Natural killer cell (primary cell): Measurements from ENCODE around the gene MED26. TPM values are rescaled to one million over a fixed set of nuclear protein-coding genes. Genes with fewer than 3 reads are reported as not detected.

Experiments
- ATAC-seq, 3 donors: fragments of 150-1000 bp in 2 of 3; fragments of 200-7000 bp in 1 of 3; cut with Tn5 transposase; 1 replicate in 1 of 3; 2 replicates in 2 of 3; pipeline ENCODE4 v1.10.0; 2021; ENCODE audit warnings: mild to moderate bottlenecking in 2 of 3, moderate library complexity in 2 of 3
- DNase-seq, 2 donors: peaks; one replicate each; pipeline versions ENCODE4 v3.0.0 to v3.0.0-alpha.2; 2013 to 2021; ENCODE audit warnings: mixed read lengths in 1 of 2
- H3K27ac ChIP-seq: one replicate; pipeline ENCODE4 v1.5.1; 2013; ENCODE audit warnings: mild to moderate bottlenecking, low read length
- H3K27me3 ChIP-seq: one replicate; pipeline ENCODE4 v1.6.1; 2013; ENCODE audit warnings: low read length; ENCODE audit not compliant: control insufficient read depth, insufficient read depth
- H3K36me3 ChIP-seq: one replicate; pipeline ENCODE4 v1.6.1; 2013; ENCODE audit warnings: low read length; ENCODE audit not compliant: control insufficient read depth, insufficient read depth
- H3K4me1 ChIP-seq: one replicate; pipeline ENCODE4 v1.6.1; 2013; ENCODE audit warnings: low read length; ENCODE audit not compliant: control insufficient read depth, insufficient read depth
- H3K4me3 ChIP-seq: one replicate; pipeline ENCODE4 v1.5.1; 2013; ENCODE audit warnings: low read length
- H3K9me3 ChIP-seq: one replicate; pipeline ENCODE4 v1.6.1; 2013; ENCODE audit warnings: low read length; ENCODE audit not compliant: control insufficient read depth, insufficient read depth
- H3K27ac Mint-ChIP-seq, 2 donors: one replicate each; pipeline ENCODE4 v1.8.0; 2022; ENCODE audit warnings: mild to moderate bottlenecking in 2 of 2, mixed read lengths in 2 of 2, moderate library complexity in 1 of 2
- H3K27me3 Mint-ChIP-seq, 2 donors: one replicate each; pipeline ENCODE4 v1.8.0; 2022; ENCODE audit warnings: low read depth in 2 of 2, mixed read lengths in 2 of 2
- H3K36me3 Mint-ChIP-seq: one replicate; pipeline ENCODE4 v1.8.0; 2022; ENCODE audit warnings: mixed read lengths
- H3K4me1 Mint-ChIP-seq, 2 donors: one replicate each; pipeline ENCODE4 v1.8.0; 2022; ENCODE audit warnings: mixed read lengths in 2 of 2
- H3K4me3 Mint-ChIP-seq: one replicate; pipeline ENCODE4 v1.8.0; 2022; ENCODE audit warnings: mild to moderate bottlenecking, moderate library complexity, mixed read lengths
- H3K9me3 Mint-ChIP-seq, 2 donors: one replicate each; pipeline ENCODE4 v1.8.0; 2022; ENCODE audit warnings: mixed read lengths in 2 of 2
- CTCF ChIP-seq: fragments of 200-600 bp; IDR thresholded peaks from one replicate; pipeline ENCODE4 v1.8.0; 2022; ENCODE audit warnings: antibody characterized with exemption
- WGBS: methylation state at CpG from one replicate; pipeline ENCODE4 v1.1.7; 2013; ENCODE audit warnings: missing lambda C conversion rate; ENCODE audit not compliant: insufficient coverage; 5-methylcytosine and 5-hydroxymethylcytosine counted together
- intact Hi-C: fragments of 100-400 bp; cut with micrococcal nuclease; formaldehyde crosslinking; loops from one replicate; pipeline ENCODE4 v1.14.2; 2022
- total RNA-seq, 4 donors: library from RNA; stranded (reverse); fragments of 120-200 nt in 1 of 4; gene quantifications; one replicate each; pipeline versions ENCODE4 v1.2.3 to v1.2.4, GENCODE V29; 2013 to 2022

MED26 gene
- total RNA-seq, 3 donors from 2014 or later (not counting 1 experiment from before 2014, with no cell fraction given), result 34.7 to 47.5 (median 47.3) TPM

- peaks cover 28% of the 10 kb centered on the region for H3K36me3 ChIP-seq
- peaks cover 35% of the 10 kb centered on the region for H3K4me1 ChIP-seq
- no peaks in the 10 kb centered on the region for H3K27me3 ChIP-seq
- H3K27ac ChIP-seq, result peak within 1 kb of the TSS; percentile 78
- intact Hi-C loops, result loop anchor here (1.0 kb wide), 2 partner anchors 32 to 118 kb away; partner anchors contain the start of genes CHERP and MED26
- Mint-ChIP-seq H3K27me3 (no peaks in the 10 kb centered on the region), H3K4me3 (peak within 1 kb of the TSS; percentile 97), H3K9me3 (no peaks in the 10 kb centered on the region), H3K4me1 (peaks cover 24 to 34% of the 10 kb centered on the region in 2 donors), H3K27ac (peak within 1 kb of the TSS; percentile 96 to 97), H3K36me3 (no peaks in the 10 kb centered on the region)
- H3K4me3 ChIP-seq, result peak within 1 kb of the TSS; percentile 84
- WGBS, result under 1% methylated on average over 60 of the region's 60 CpGs
- no peak for TF ChIP-seq CTCF
- DNase-seq (peak; percentile 97 to 99), ATAC-seq (peak; percentile 93 to 99 (median 96))
- H3K9me3 ChIP-seq, result no peaks in the 10 kb centered on the region
Observed at GRCh38 chr19:16659832-16660708, 32.1 kb upstream of the MED26 start, which contains the start of gene SMIM7. SMIM7 (minus strand) TSS chr19:16660144; CDS start chr19:16660110, 34 bp downstream.

- Histone ChIP-seq H3K4me1 (peaks cover 34% of the 10 kb centered on the region), H3K9me3 (no peaks in the 10 kb centered on the region), H3K27me3 (no peaks in the 10 kb centered on the region), H3K36me3 (peaks cover 31% of the 10 kb centered on the region), H3K4me3 (peak overlapping the region; percentile 84), H3K27ac (peak overlapping the region; percentile 78)
- no peak for TF ChIP-seq CTCF
- intact Hi-C loops, result loop anchor here (1.0 kb wide), 2 partner anchors 31 to 117 kb away; partner anchors contain the start of genes CHERP and MED26
- ATAC-seq (no peak), DNase-seq (no peak)
- H3K9me3 Mint-ChIP-seq, result no peaks in the 10 kb centered on the region
- H3K36me3 Mint-ChIP-seq, result no peaks in the 10 kb centered on the region
- whole genome bisulfite sequencing, result 3% methylated on average over 14 of the region's 14 CpGs
- H3K4me1 Mint-ChIP-seq, result peaks cover 24 to 40% of the 10 kb centered on the region in 2 donors
- H3K4me3 Mint-ChIP-seq, result peak overlapping the region; percentile 97
- H3K27me3 Mint-ChIP-seq, result no peaks in the 10 kb centered on the region
- peak overlapping the region; percentile 96 to 97 for H3K27ac Mint-ChIP-seq
Observed at GRCh38 chr19:16659464-16659831, 31.4 kb upstream of the MED26 start.

- Mint-ChIP-seq H3K9me3 (no peaks in the 10 kb centered on the region), H3K36me3 (peaks cover 6% of the 10 kb centered on the region), H3K4me1 (peaks cover 31 to 44% of the 10 kb centered on the region in 2 donors), H3K27ac (peak overlapping the region in 1 of 2 donors; percentile 38), H3K27me3 (no peaks in the 10 kb centered on the region), H3K4me3 (peak overlapping the region; percentile 13)
- no peak overlapping the region for H3K27ac ChIP-seq
- peaks cover 25% of the 10 kb centered on the region for H3K4me1 ChIP-seq
- no peaks in the 10 kb centered on the region for H3K9me3 ChIP-seq
- 97% methylated on average over 5 of the region's 5 CpGs for WGBS
- intact Hi-C loops, result no loop called here
- ATAC-seq, result no peak
- no peak for TF ChIP-seq CTCF
- no peaks in the 10 kb centered on the region for H3K27me3 ChIP-seq
- DNase-seq, result no peak
- H3K4me3 ChIP-seq, result no peak overlapping the region
- H3K36me3 ChIP-seq, result peaks cover 48% of the 10 kb centered on the region
Observed at GRCh38 chr19:16657384-16657783, 29.4 kb upstream of the MED26 start.
